Stimulated activated CD8-positive, alpha-beta memory T cell treated with anti-CD3 and anti-CD28 coated beads, Interleukin-4, amount 100 ng/mL, for 1 hour (primary cell): ENCODE results near the gene JPT2.
"Not testable (repeated sequence)": the region's sequence is repeated elsewhere in the genome, so short reads cannot be mapped to it uniquely, and the experiment has no call there.

Source experiments
- DNase-seq, 2 donors: peaks; one replicate each; pipeline ENCODE4 v3.0.0-alpha.2; 2020; ENCODE audit warnings: low read depth in 2 of 2, low spot score in 1 of 2

JPT2 gene

DNA sequence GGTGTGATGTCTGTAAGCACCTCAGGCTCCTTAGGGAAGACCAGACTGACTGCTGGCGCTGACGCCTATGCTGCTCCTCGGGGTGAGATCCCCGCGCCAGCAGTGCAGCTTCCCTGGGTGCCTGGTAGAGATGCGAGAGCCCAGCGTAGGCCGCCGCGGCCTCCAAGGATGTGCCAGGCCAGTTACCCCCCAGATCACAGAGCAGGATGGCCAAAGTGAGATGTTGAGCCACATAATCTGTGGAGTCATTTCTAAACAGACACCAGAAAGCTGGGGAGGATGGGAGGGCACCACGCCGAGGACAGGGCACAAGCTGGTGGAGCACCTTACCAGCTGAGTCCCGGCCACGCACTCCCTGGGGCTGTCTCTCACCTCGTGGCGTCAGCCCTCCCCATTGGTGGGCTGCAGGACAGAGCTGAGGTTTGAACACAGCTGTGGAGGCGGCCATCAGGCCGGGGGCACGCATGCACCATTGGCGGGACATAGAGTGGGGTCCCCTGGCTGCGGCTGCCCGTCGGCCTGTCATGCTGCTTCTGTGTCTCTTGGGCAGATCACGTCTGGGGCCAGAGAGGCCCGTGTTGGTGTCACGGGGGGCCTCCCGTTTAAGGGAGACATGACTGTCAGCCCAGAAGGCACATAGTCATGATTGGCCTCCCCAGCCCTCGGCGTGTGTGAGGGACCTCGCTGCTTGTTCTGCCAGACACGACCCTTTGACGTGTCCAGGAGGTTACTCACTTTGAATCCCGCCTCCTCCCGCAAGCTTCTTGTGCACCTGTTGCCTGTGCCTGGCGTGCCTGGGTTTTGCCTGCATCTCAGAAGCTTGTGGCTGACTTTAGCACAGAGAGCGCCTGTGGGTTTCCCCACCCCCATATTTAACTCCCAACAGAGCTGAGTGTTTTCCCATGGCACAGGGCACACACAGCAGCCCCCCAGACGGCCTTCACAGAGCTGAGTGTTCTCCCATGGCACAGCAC lies 49.9 kb downstream of the JPT2 start:
- no peak for DNase-seq

GRCh38 chr16:1729026-1729425 lies 50.9 kb downstream of the JPT2 start:
- DNase-seq = no peak

GRCh38 chr16:1729445-1729844 lies 51.4 kb downstream of the JPT2 start:
- DNase-seq = no peak

DNA sequence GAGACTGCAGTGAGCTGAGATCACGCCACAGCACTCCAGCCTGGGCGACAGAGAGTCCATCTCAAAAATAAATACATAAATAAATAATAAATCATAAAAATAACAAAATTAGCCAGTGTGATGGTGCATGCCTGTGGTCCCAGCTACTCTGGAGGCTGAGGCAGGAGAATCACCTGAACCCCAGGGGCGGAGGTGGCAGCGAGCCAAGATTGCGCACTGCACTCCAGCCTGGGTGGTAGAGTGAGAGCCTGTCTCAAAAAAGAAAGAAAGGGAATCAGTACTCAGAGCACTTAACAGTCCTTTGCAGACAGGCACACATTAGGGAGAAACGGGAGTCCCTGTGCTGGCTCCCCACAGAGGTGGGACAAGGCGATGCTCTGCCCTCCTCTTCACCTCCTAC lies 53.0 kb downstream of the JPT2 start:
- DNase-seq = no peak

GRCh38 chr16:1731603-1732002 lies 53.5 kb downstream of the JPT2 start:
- DNase-seq = no peak

DNA sequence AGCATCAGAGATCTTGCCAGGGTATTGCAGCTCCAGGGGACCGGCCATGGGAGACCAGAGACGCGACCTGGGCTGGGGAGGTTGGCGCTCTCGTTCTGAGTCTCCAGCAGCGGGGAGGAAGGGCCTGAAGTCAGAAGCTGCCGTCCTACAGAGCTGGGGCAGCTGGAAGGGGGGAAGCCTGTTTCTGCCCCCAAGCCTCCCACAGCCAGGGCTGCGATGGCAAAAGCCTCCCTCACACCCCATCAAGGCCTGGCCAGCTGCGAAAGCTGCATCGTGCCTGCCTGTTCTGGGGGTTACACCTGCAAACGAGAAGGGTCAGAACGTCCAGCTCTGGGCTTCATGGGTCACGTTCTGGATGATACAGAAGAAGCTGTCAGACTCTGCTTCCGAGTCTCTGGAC lies 54.0 kb downstream of the JPT2 start:
- DNase-seq = no peak

- not testable (repeated sequence) for DNase-seq
These were observed 54.5 kb downstream of the JPT2 start for GRCh38 chr16:1732551-1732987.

- DNase-seq = no peak
These were observed 56.0 kb downstream of the JPT2 start for GRCh38 chr16:1734123-1734522.

DNA sequence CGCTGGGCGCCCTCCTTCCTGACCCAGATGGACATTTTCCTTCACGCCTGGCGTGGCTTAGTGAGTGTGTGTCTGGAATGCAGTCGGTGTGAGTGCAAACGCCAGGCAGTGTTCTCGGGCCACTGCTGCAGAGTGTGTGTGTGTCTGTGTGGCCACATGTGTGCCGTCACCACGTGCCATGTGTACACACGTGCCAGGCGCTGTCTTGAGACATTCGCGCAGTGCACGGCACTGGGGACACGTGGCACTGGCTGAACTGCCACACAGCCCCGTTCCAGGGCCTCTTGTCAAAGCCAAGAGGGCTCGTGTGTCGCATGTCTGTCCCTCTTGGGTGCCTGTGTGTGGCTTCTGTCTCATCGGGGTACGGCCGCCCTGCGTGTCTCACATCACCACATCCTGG lies 56.7 kb downstream of the JPT2 start:
- DNase-seq = no peak

GRCh38 chr16:1740234-1740633 lies 62.2 kb downstream of the JPT2 start:
- DNase-seq = no peak

DNA sequence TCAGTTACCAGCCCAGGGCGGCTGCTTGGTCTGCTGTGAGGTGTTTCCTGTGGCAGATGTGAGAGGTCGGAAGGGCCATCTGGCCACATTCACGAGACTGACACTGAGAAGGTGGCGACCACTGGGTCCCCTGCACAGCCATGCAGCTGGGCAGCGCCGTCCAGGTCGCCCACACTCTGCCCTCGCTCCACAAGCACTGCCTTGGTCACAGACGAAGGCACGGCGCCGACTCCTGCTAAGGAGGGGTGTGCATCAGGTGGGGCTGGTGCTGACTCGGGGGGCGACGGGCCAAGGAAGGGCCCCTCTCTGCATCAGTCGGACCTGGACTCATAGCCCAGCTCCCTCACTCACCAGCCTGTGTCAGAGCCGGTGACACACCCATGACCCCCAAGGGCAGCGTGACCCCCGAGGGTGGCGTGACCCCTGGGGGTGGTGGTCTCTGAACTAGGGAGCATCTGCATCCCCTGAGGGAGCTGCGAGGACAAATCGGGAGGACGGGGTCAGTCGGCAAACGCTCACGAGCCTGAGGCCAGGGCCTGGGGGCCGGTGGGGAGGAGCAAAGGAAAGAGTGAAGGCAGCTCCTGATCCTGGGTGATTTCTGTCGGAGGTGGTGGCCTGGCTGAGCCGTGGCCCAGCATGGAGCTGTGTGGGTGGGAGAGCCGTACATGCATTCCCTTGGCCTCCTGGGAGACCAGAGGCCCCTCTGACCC lies 62.9 kb downstream of the JPT2 start:
- no peak for DNase-seq

- no peak for DNase-seq
These were observed 63.6 kb downstream of the JPT2 start for GRCh38 chr16:1741553-1742165.

DNA sequence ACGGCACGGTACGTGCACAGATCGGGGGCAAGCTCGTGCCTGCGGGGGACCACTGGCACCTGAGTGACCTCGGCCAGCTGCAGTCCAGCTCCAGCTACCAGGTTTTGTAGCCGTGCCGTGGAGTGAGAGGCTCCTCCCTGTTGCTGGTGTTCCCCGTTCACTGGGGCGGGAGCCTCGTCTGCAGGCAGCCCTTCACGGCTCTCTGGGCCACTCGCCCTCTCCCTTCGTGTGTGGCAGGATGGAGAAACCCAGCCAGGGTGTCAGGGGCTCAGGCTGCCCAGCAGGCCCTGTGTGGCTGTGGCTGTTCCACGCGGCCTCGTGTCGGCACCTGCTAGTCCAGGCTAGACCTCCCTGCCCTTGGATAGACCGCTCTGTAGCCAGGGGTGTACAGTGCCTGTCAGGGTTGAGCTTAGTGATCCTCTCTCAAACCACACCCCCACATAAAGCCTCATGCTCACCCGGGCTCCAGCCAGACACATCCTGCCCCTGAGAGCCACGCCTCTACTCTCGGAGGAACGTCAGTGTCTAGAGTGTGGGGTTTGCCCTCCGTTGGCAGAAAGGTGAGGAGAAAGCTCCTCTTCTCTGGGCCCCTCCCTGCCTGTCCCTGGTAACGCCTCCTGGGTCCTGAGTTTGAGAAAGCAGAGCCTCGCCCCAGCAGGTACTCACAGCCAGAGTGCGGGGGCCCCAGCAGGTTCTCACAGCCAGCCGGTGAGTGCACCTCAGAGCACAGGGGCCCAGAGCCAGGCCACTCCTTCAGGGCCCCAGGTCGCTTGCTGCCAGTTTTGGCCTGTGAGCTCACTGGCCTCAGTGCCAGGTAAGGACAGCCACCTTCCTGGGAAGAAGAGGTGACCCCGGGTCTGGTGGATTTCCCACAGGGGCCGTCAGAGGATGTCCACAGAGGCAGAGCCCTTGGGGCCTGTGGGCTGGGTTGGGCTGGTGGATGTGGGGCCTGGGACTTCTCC lies 65.6 kb downstream of the JPT2 start:
- no peak for DNase-seq

DNA sequence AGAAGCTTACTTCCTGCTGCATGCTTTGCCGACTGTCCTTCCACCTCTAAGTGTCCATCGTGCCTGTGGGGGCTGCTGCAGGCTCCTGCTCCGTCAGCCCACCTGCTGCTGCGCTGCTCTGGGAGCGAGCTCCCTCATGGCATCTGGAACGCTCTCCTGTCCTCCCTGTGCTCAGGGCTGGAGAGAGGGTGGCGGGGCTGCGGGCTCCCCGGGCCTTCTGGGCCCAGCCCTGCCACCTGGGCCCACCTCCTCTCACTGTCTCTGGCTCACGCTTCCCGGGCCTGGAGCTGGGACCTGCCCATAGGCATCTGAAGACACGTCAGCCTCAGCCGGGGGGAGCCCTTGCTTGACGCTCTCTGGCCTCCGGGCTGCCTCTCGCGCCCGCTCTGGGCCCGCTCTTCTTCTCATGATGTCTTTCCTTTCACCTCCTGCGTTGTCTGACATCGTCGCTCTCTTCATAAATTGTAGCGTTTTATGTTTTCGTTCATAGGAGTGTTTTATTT lies 66.3 kb downstream of the JPT2 start:
- DNase-seq = no peak

DNA sequence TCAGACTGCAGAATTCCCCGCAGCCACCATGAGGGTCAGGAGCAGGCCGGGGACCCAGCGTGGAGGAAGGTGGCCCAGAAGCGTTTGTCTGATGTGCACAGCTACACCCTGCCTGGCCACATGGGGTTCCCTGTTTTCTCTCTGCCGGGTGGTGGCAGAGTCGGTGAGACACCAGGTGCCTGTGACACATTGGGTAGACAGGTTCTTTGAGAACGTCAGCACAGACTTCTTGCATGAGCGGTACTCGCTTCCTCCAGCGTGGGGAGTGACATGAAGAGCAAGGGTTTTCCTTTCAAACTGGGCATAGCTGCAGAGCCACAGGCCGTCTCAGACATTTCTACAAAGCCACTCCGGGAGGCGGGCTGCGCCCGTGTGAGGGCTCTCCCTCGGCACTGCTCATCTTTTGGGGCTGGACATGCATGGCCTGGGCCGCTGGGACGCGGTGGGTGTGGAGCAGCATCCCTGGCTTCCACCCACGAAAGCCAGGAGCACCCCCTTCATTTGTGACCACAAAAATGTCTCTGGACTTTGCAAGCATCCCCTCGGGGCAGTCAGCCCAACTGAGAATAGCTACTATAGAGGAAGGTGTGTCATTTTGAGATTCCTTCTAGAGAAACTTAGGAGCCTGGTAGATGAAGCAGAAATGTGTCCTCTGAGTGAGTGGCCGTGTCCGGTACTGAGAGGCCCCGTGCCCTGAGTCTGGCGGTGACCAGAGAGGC lies 67.3 kb downstream of the JPT2 start:
- DNase-seq = no peak

- no peak for DNase-seq
These were observed 68.0 kb downstream of the JPT2 start for GRCh38 chr16:1745900-1746692.

DNA sequence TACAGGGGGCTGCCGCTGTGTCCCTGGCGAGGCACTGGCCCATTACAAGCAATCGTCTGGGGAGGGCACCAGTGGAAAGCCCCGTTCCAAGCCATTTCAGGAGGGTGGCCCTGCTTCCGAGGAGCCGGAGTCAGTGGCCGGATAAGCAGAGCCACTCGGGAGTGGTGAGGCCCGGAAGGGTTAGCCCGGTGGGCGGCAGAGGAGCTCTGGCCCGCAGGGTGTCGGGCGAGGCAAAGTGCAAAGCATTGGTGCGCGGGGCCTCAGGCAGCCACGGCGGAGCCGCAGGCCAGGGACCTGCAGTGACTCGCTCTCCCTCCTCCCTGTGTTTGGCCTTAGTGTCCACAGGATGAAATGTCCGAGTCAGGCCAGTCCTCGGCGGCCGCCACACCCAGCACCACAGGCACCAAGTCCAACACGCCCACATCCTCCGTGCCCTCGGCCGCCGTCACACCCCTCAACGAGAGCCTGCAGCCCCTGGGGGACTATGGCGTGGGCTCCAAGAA lies 68.7 kb downstream of the JPT2 start:
- DNase-seq = no peak

DNA sequence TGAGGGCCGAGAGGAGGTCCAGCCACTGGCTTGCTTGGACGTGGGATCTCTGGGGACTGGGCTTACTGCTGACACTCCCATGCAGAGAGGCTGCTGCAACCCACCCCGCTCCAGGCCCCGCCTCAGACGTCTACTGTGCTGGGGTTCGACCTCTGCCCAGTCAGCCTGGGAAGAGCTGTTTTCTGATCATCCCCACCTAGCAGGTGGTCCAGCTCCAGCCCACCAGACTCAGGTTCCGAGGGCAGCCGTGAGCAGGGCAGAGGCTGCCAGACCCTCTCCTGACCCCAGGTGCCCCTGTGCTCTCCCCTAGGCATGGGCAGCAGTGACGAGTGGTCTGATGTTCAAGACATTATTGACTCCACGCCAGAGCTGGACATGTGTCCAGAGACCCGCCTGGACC lies 69.9 kb downstream of the JPT2 start:
- DNase-seq = no peak
